Adrenal gland (tissue), 5 donors: ENCODE data around the gene CALML6.

ENCODE experiments used
- CTCF ChIP-seq, 6 experiments: fragments of 450-650 bp in 4 of 6; fragments of 200-600 bp in 2 of 6; sonication (generic) in 1 of 6; IDR thresholded peaks; 1 replicate in 5 of 6; 2 replicates in 1 of 6; pipeline versions ENCODE4 v1.5.1 to v1.8.0; 2016 to 2021; ENCODE audit warnings: antibody characterized with exemption in 6 of 6, mild to moderate bottlenecking in 2 of 6, moderate library complexity in 1 of 6
- POLR2A ChIP-seq, 2 donors: fragments of 450-650 bp; IDR thresholded peaks; one replicate each; pipeline ENCODE4 v1.6.1; 2017; ENCODE audit warnings: antibody characterized with exemption in 2 of 2, mild to moderate bottlenecking in 2 of 2, moderate library complexity in 1 of 2
- donor health status: DM: no; HTN: no; CAD: no.

- no peak for TF ChIP-seq CTCF (IDR thresholded peaks at IDR 0.05)
- TF ChIP-seq POLR2A (IDR thresholded peaks at IDR 0.05): no peak
Measured at GRCh38 chr1:1929639-1930545, 14.8 kb downstream of the CALML6 start.
